BJ (cell line): Measurements from ENCODE around the gene CDKAL1. TPM values are rescaled to one million over a fixed set of nuclear protein-coding genes. Genes with fewer than 3 reads are reported as not detected.

Source experiments
- CTCF ChIA-PET: fragments of 350-600 bp; formaldehyde crosslinking; extraction: SDS; loops from one replicate; lab custom pipeline; 2021; ENCODE audit warnings: antibody characterized with exemption, inconsistent platforms; lab: Yijun Ruan, JAX
- POLR2A ChIA-PET: fragments of 300-600 bp; sonication (Branson Sonifier 250); formaldehyde crosslinking; extraction: SDS; loops from one replicate; lab custom pipeline; 2021; ENCODE audit warnings: antibody characterized with exemption; lab: Charles Lee
- DNase-seq: peaks from one replicate; pipeline ENCODE4 v3.0.0-alpha.2; 2011; ENCODE audit warnings: low read depth
- H3K27me3 ChIP-seq: 2 replicates; pipeline ENCODE4 v1.6.0; 2011; ENCODE audit warnings: low read length; ENCODE audit not compliant: control insufficient read depth, insufficient read depth
- H3K36me3 ChIP-seq: 2 replicates; pipeline ENCODE4 v1.5.1; 2011; ENCODE audit warnings: low read length; ENCODE audit not compliant: control insufficient read depth, insufficient read depth
- H3K4me3 ChIP-seq: 2 replicates; pipeline ENCODE4 v1.5.1; 2011; ENCODE audit warnings: low read depth, mild to moderate bottlenecking, control low read depth, low read length
- CTCF ChIP-seq: IDR thresholded peaks from 2 replicates; pipeline ENCODE4 v1.5.1; 2011; ENCODE audit warnings: low read depth, mild to moderate bottlenecking, control low read depth, inconsistent platforms, low read length, moderate library complexity; ENCODE audit not compliant: insufficient read depth
- polyA plus RNA-seq: library from polyadenylated mRNA; depleted of rRNA; stranded (reverse); fragments of >200 nt; gene quantifications from 2 replicates; pipeline ENCODE4 v1.2.3, GENCODE V29; 2011

CDKAL1 gene
- polyA plus RNA-seq, 1 experiment: 3.8 TPM

GRCh38 chr6:20789162-20789561 is 254.9 kb downstream of the CDKAL1 start:
- H3K36me3 ChIP-seq: no peaks in the 10 kb centered on the region
- TF ChIP-seq CTCF: 0 out of 2 replicates have a peak, but pooled peaks have one; percentile 4
- no peak overlapping the region for H3K4me3 ChIP-seq
- POLR2A ChIA-PET: no interaction called here
- DNase-seq: no peak
- no peaks in the 10 kb centered on the region for H3K27me3 ChIP-seq
- CTCF ChIA-PET: interaction anchor here (1.4 kb wide), 1 partner anchor 800 kb away, joined by 6 read pairs; no protein-coding TSS in a partner anchor

- no peak overlapping the region for H3K4me3 ChIP-seq
- H3K36me3 ChIP-seq: no peaks in the 10 kb centered on the region
- no peak for TF ChIP-seq CTCF
- ChIA-PET CTCF (interaction anchor here (1.3 to 1.4 kb wide), 2 partner anchors 11 to 799 kb away, joined by 3 to 6 read pairs; no protein-coding TSS in a partner anchor), POLR2A (no interaction called here)
- DNase-seq: no peak
- H3K27me3 ChIP-seq: no peaks in the 10 kb centered on the region
Measured at GRCh38 chr6:20790032-20790791, 256.0 kb downstream of the CDKAL1 start.

- POLR2A ChIA-PET: no interaction called here
- DNase-seq: no peak
- CTCF ChIA-PET: interaction anchor here (1.3 kb wide), 1 partner anchor 10 kb away, joined by 3 read pairs; no protein-coding TSS in a partner anchor
- Histone ChIP-seq H3K36me3 (no peaks in the 10 kb centered on the region), H3K4me3 (no peak overlapping the region), H3K27me3 (no peaks in the 10 kb centered on the region)
- no peak for TF ChIP-seq CTCF
Measured at GRCh38 chr6:20791074-20791473, 256.8 kb downstream of the CDKAL1 start.

- H3K4me3 ChIP-seq: no peak overlapping the region
- DNase-seq: no peak
- H3K27me3 ChIP-seq: no peaks in the 10 kb centered on the region
- CTCF ChIA-PET: no interaction called here
- TF ChIP-seq CTCF: no peak
- H3K36me3 ChIP-seq: no peaks in the 10 kb centered on the region
- POLR2A ChIA-PET: no interaction called here
Measured at GRCh38 chr6:20791944-20792343, 257.7 kb downstream of the CDKAL1 start.

- POLR2A ChIA-PET: no interaction called here
- no peak for DNase-seq
- Histone ChIP-seq H3K4me3 (no peak overlapping the region), H3K27me3 (no peaks in the 10 kb centered on the region), H3K36me3 (no peaks in the 10 kb centered on the region)
- TF ChIP-seq CTCF: no peak
- CTCF ChIA-PET: no interaction called here
Measured at GRCh38 chr6:20793174-20793573, 258.9 kb downstream of the CDKAL1 start.
